Endothelial cell of umbilical vein (primary cell): Measurements from ENCODE around the gene COL9A1. TPM values are rescaled to one million over a fixed set of nuclear protein-coding genes. Genes with fewer than 3 reads are reported as not detected.

Experiments
- BruUV-seq: library from RNA; stranded (reverse); fragments of 400-500 nt; replicated peaks from 2 replicates; lab custom pipeline; 2021; lab: Mats Ljungman, UMichigan
- CTCF ChIA-PET: fragments of 300-600, 350-600 bp; sonication (Branson Sonifier 250); formaldehyde crosslinking; loops from one replicate; lab custom pipeline; 2021; ENCODE audit warnings: antibody characterized with exemption, inconsistent platforms; lab: Charles Lee
- POLR2A ChIA-PET: fragments of 300-600, 350-600 bp; sonication (Branson Sonifier 250); formaldehyde crosslinking; loops from one replicate; lab custom pipeline; 2021; ENCODE audit warnings: antibody characterized with exemption, inconsistent platforms; lab: Charles Lee
- DNase-seq: peaks from one replicate; pipeline ENCODE4 v3.0.0-alpha.2; 2011; ENCODE audit warnings: low read depth, low spot score
- FAIRE-seq: peaks from 2 replicates; lab custom pipeline; 2011; peaks lifted over from hg19 to GRCh38; lab: Jason Lieb, UNC
- H2AFZ ChIP-seq: 2 replicates; pipeline ENCODE4 v1.6.0; 2012; ENCODE audit warnings: low read depth, low read length, control low read depth, inconsistent platforms
- H3K27ac ChIP-seq: 2 replicates; pipeline ENCODE4 v1.5.1; 2011; ENCODE audit warnings: low read depth, mild to moderate bottlenecking, control low read depth, low read length, moderate library complexity; ENCODE audit not compliant: insufficient read depth
- H3K27me3 ChIP-seq, 2 experiments: 2 replicates each; pipeline versions ENCODE4 v1.6.0 to v1.6.1; 2011; ENCODE audit warnings: low read length in 2 of 2, mixed read lengths in 1 of 2; ENCODE audit not compliant: control insufficient read depth in 2 of 2, insufficient read depth in 2 of 2
- H3K36me3 ChIP-seq, 2 experiments: 2 replicates in 1 of 2; 3 replicates in 1 of 2; pipeline ENCODE4 v1.5.1; 2011; ENCODE audit warnings: low read length in 2 of 2, mild to moderate bottlenecking in 1 of 2, moderate library complexity in 1 of 2; ENCODE audit not compliant: control insufficient read depth in 2 of 2, insufficient read depth in 2 of 2; ENCODE audit errors: extremely low read depth in 1 of 2
- H3K4me1 ChIP-seq: 3 replicates; pipeline ENCODE4 v1.5.1; 2011; ENCODE audit warnings: mild to moderate bottlenecking, low read length; ENCODE audit not compliant: control insufficient read depth, insufficient read depth; ENCODE audit errors: extremely low read depth
- H3K4me2 ChIP-seq: 2 replicates; pipeline ENCODE4 v1.6.1; 2011; ENCODE audit warnings: low read length, control low read depth, mixed read lengths; ENCODE audit not compliant: insufficient read depth
- H3K4me3 ChIP-seq, 3 experiments: fragments of 200-600 bp in 1 of 3; sonication (generic), shearing (Covaris generic) in 1 of 3; replicated peaks in 1 of 3; 2 replicates each; pipeline ENCODE4 v1.5.1; 2011 to 2016; ENCODE audit warnings: control low read depth in 3 of 3, low read length in 3 of 3, mild to moderate bottlenecking in 2 of 3, inconsistent platforms in 1 of 3, low read depth in 1 of 3, moderate library complexity in 1 of 3; ENCODE audit not compliant: insufficient read depth in 1 of 3
- H3K79me2 ChIP-seq: 2 replicates; pipeline ENCODE4 v1.6.0; 2012; ENCODE audit warnings: low read length, inconsistent platforms; ENCODE audit not compliant: control insufficient read depth, insufficient read depth
- H3K9ac ChIP-seq: replicated peaks from 2 replicates; pipeline ENCODE3; 2011; ENCODE audit warnings: low read length, control low read depth; ENCODE audit not compliant: insufficient read depth; ENCODE audit errors: extremely low read depth
- H3K9me1 ChIP-seq: replicated peaks from 3 replicates; pipeline ENCODE4 v1.6.0; 2011; ENCODE audit warnings: mild to moderate bottlenecking, low read length; ENCODE audit not compliant: control insufficient read depth, insufficient read depth; ENCODE audit errors: extremely low read depth
- H3K9me3 ChIP-seq: replicated peaks from 2 replicates; pipeline ENCODE4 v1.5.1; 2012; ENCODE audit warnings: low read length, inconsistent platforms; ENCODE audit not compliant: control insufficient read depth, insufficient read depth
- H4K20me1 ChIP-seq: replicated peaks from 2 replicates; pipeline ENCODE3; 2011; ENCODE audit warnings: mild to moderate bottlenecking, low read length; ENCODE audit not compliant: control insufficient read depth, insufficient read depth; ENCODE audit errors: extremely low read depth
- EZH2 ChIP-seq: IDR thresholded peaks from 2 replicates; pipeline ENCODE4 v1.6.1; 2012; ENCODE audit warnings: borderline replicate concordance, low read depth, mild to moderate bottlenecking, moderate library complexity, low read length, inconsistent platforms; ENCODE audit not compliant: severe bottlenecking
- FOS ChIP-seq: IDR thresholded peaks from 2 replicates; pipeline ENCODE4 v1.6.1; 2011; ENCODE audit warnings: mild to moderate bottlenecking, low read length, moderate library complexity, borderline replicate concordance; ENCODE audit not compliant: insufficient read depth
- GATA2 ChIP-seq: IDR thresholded peaks from 2 replicates; pipeline ENCODE4 v1.7.0; 2011; ENCODE audit warnings: low read depth, mild to moderate bottlenecking, moderate library complexity, mixed read lengths, low read length; ENCODE audit not compliant: insufficient read length, insufficient read depth
- JUN ChIP-seq: IDR thresholded peaks from 2 replicates; pipeline ENCODE4 v1.6.1; 2011; ENCODE audit warnings: borderline replicate concordance, low read depth; ENCODE audit not compliant: insufficient read length, insufficient read depth
- MAX ChIP-seq: IDR thresholded peaks from 2 replicates; pipeline ENCODE4 v1.6.1; 2011; ENCODE audit not compliant: insufficient read depth, insufficient read length
- MYC ChIP-seq: IDR thresholded peaks from one replicate; pipeline ENCODE4 v1.6.1; 2011; ENCODE audit warnings: mild to moderate bottlenecking, low read depth, low read length
- POLR2A ChIP-seq: IDR thresholded peaks from 2 replicates; pipeline ENCODE4 v1.6.1; 2012; ENCODE audit warnings: low read depth, mild to moderate bottlenecking, control low read depth, low read length
- POLR2AphosphoS5 ChIP-seq: IDR thresholded peaks from 2 replicates; pipeline ENCODE4 v1.6.1; 2012; ENCODE audit warnings: low read depth, mild to moderate bottlenecking, control low read depth, low read length, moderate library complexity; ENCODE audit not compliant: insufficient read depth
- dilution Hi-C: fragments of 300-500 bp; cut with MboI; formaldehyde crosslinking; loops from one replicate; pipeline ENCODE4 v1.15.0; 2019; ENCODE audit warnings: low sequenced_read_pairs; ENCODE audit not compliant: extremely low pct_ligation_motif_present
- intact Hi-C: fragments of 100-400 bp; cut with micrococcal nuclease; formaldehyde crosslinking; loops from one replicate; pipeline ENCODE4 v1.10.0; 2022
- polyA plus RNA-seq, 4 experiments: library from polyadenylated mRNA; depleted of rRNA in 3 of 4; stranded (reverse) in 3 of 4; unstranded in 1 of 4; fragments of >200 nt; gene quantifications; 2 replicates each; pipeline versions ENCODE4 v1.2.1 to v1.2.3, GENCODE V29; 2011 to 2012; ENCODE audit warnings: missing spikeins in 1 of 4
- total RNA-seq: library from RNA; stranded (reverse); gene quantifications from 2 replicates; pipeline ENCODE4 v1.2.3, GENCODE V29; 2021
- TF ChIP-seq, protein P1 (sequence below), 2 donors: IDR thresholded peaks; 1 replicate in 1 of 2; 2 replicates in 1 of 2; pipeline ENCODE4 v1.5.1; 2011; ENCODE audit warnings: low read length in 2 of 2, mild to moderate bottlenecking in 2 of 2, moderate library complexity in 2 of 2, control low read depth in 1 of 2, inconsistent platforms in 1 of 2, low read depth in 1 of 2; ENCODE audit not compliant: insufficient read depth in 1 of 2; ENCODE audit errors: extremely low read depth in 1 of 2

The COL9A1 gene
- total and polyA plus RNA-seq, 2 donors (not counting 3 experiments of a cell fraction or from before 2014, with no cell fraction given) = not detected

DNA sequence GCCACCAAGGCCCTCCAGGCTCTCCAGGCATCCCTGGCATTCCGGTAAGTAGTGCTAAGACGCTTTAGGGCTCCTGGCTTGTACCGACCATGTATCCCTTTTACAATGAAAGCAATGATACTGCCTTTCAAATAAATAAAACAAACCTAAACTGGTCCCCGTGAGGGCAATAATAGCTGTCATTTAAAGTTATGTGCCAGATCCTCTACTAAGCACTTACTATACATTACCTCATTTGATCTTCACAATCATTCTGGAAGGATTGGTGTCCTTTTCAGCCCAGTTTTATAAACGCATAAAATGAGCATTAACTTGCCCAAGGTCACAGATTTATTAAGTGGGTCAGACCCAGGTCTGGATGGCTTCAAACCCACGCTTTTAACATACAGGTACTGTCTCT is 114.7 kb downstream of the COL9A1 start:
- dilution Hi-C loops (no loop called here), intact Hi-C loops (no loop called here)
- Histone ChIP-seq H3K9ac (no peak overlapping the region), H4K20me1 (no peaks in the 10 kb centered on the region), H3K9me3 (no peaks in the 10 kb centered on the region), H3K79me2 (no peaks in the 10 kb centered on the region), H3K4me1 (no peaks in the 10 kb centered on the region), H3K27me3 (no peaks in the 10 kb centered on the region), H3K9me1 (no peaks in the 10 kb centered on the region), H3K27ac (no peak overlapping the region), H3K36me3 (no peaks in the 10 kb centered on the region), H2AFZ (no peak overlapping the region), H3K4me3 (no peak overlapping the region), H3K4me2 (no peak overlapping the region)
- TF ChIP-seq EZH2 = no peak
- no peak for TF ChIP-seq MYC
- TF ChIP-seq, protein P1, sequence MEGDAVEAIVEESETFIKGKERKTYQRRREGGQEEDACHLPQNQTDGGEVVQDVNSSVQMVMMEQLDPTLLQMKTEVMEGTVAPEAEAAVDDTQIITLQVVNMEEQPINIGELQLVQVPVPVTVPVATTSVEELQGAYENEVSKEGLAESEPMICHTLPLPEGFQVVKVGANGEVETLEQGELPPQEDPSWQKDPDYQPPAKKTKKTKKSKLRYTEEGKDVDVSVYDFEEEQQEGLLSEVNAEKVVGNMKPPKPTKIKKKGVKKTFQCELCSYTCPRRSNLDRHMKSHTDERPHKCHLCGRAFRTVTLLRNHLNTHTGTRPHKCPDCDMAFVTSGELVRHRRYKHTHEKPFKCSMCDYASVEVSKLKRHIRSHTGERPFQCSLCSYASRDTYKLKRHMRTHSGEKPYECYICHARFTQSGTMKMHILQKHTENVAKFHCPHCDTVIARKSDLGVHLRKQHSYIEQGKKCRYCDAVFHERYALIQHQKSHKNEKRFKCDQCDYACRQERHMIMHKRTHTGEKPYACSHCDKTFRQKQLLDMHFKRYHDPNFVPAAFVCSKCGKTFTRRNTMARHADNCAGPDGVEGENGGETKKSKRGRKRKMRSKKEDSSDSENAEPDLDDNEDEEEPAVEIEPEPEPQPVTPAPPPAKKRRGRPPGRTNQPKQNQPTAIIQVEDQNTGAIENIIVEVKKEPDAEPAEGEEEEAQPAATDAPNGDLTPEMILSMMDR (IDR thresholded peaks at IDR 0.05; ENCODE audit: extremely low read depth in 1 of 2, insufficient read depth in 1 of 2, low read depth in 1 of 2, low read length in 2 of 2) = no peak
- TF ChIP-seq JUN = no peak
- TF ChIP-seq GATA2 = no peak
- no peak for TF ChIP-seq MAX
- no peak for TF ChIP-seq FOS
- no peak for TF ChIP-seq POLR2AphosphoS5
- TF ChIP-seq POLR2A = no peak
- POLR2A ChIA-PET = no interaction called here
- FAIRE-seq (no peak), DNase-seq (no peak)
- CTCF ChIA-PET = no interaction called here
- BruUV-seq = no TSS peak
